GM10847 (cell line): ENCODE results near the gene GATC.

ENCODE experiments used
- POLR2A ChIP-seq: IDR thresholded peaks from 2 replicates; pipeline ENCODE4 v1.6.1; 2011; ENCODE audit not compliant: insufficient read length; ENCODE audit errors: extremely low read depth

The GATC gene

GRCh38 chr12:120422892-120423456 lies 23.3 kb upstream of the GATC start:
- no peak for TF ChIP-seq POLR2A

- no peak for TF ChIP-seq POLR2A
Observed at GRCh38 chr12:120425797-120426196, 20.4 kb upstream of the GATC start.

GRCh38 chr12:120428597-120429229 lies 17.5 kb upstream of the GATC start:
- no peak for TF ChIP-seq POLR2A

- no peak for TF ChIP-seq POLR2A
Observed at GRCh38 chr12:120429368-120429767, 16.9 kb upstream of the GATC start.

- no peak for TF ChIP-seq POLR2A
Observed at GRCh38 chr12:120432772-120433525, 13.3 kb upstream of the GATC start.

- peak; percentile 84 for TF ChIP-seq POLR2A
Observed at GRCh38 chr12:120437735-120438494, 8.3 kb upstream of the GATC start, which contains the start of gene COX6A1. Gene COX6A1, plus strand, starts transcription at chr12:120438113. Its CDS starts 14 bp downstream, at chr12:120438127.

GRCh38 chr12:120438495-120439198 lies 7.6 kb upstream of the GATC start:
- no peak for TF ChIP-seq POLR2A

- TF ChIP-seq POLR2A = no peak
Observed at GRCh38 chr12:120439646-120440247, 6.5 kb upstream of the GATC start.

- TF ChIP-seq POLR2A = no peak
Observed at GRCh38 chr12:120444676-120445075, 1.6 kb upstream of the GATC start.

GRCh38 chr12:120447992-120448391 lies 1.7 kb downstream of the GATC start:
- no peak for TF ChIP-seq POLR2A

- no peak for TF ChIP-seq POLR2A
Observed at GRCh38 chr12:120453060-120453750, 7.0 kb downstream of the GATC start.

GRCh38 chr12:120453977-120454376 lies 7.7 kb downstream of the GATC start:
- TF ChIP-seq POLR2A = no peak

- TF ChIP-seq POLR2A = no peak
Observed at GRCh38 chr12:120455302-120455701, 9.1 kb downstream of the GATC start.

GRCh38 chr12:120457133-120457532 lies 10.9 kb downstream of the GATC start:
- no peak for TF ChIP-seq POLR2A
